Head of caudate nucleus (tissue), 42 donors: ENCODE results near the gene CSMD2.
A peak's percentile ranks its signal among the peaks of the same experiment; 100 is the strongest.

Experiments used
- DNase-seq, 42 donors: peaks; one replicate each; pipeline versions ENCODE4 v3.0.0 to v3.0.0-alpha.2; 2020 to 2021; ENCODE audit warnings: mixed read lengths in 7 of 42
- intact Hi-C: fragments of 100-400 bp; cut with DNase I; formaldehyde crosslinking; loops from one replicate; pipeline ENCODE4 v1.15.0; 2022

The CSMD2 gene

GRCh38 chr1:33727310-33727709 lies 437.7 kb downstream of the CSMD2 start:
- peak in 1 of 42 donors; percentile 31 for DNase-seq
- intact Hi-C loops: no loop called here

- intact Hi-C loops: no loop called here
Observed at GRCh38 chr1:33726274-33726804, 438.7 kb downstream of the CSMD2 start.

GRCh38 chr1:33725556-33726160 lies 439.4 kb downstream of the CSMD2 start:
- peak in 1 of 42 donors; percentile 17 for DNase-seq
- intact Hi-C loops: no loop called here

More at GRCh38 chr1:33726274-33726804, 438.7 kb downstream of the CSMD2 start:
- DNase-seq: peak in 1 of 42 donors; percentile 27

GRCh38 chr1:33725037-33725436 lies 440.0 kb downstream of the CSMD2 start:
- DNase-seq: peak in 1 of 42 donors; percentile 14
- intact Hi-C loops: no loop called here

- intact Hi-C loops: no loop called here
- peak in 1 of 42 donors; percentile 21 for DNase-seq
Observed at GRCh38 chr1:33724348-33724747, 440.7 kb downstream of the CSMD2 start.

GRCh38 chr1:33723251-33723650 lies 441.8 kb downstream of the CSMD2 start:
- DNase-seq: peak in 1 of 42 donors; percentile 36
- intact Hi-C loops: no loop called here

GRCh38 chr1:33721301-33721815 lies 443.7 kb downstream of the CSMD2 start:
- intact Hi-C loops: no loop called here
- peak in 1 of 42 donors; percentile 31 for DNase-seq

GRCh38 chr1:33719771-33720670 lies 445.0 kb downstream of the CSMD2 start:
- DNase-seq: peak in 1 of 42 donors; percentile 27
- intact Hi-C loops: no loop called here

GRCh38 chr1:33719326-33719725 lies 445.7 kb downstream of the CSMD2 start:
- no peak for DNase-seq
- intact Hi-C loops: no loop called here

- intact Hi-C loops: no loop called here
- DNase-seq: no peak
Observed at GRCh38 chr1:33718186-33718585, 446.8 kb downstream of the CSMD2 start.

- peak in 1 of 42 donors; percentile 13 for DNase-seq
- intact Hi-C loops: no loop called here
Observed at GRCh38 chr1:33716976-33717688, 447.9 kb downstream of the CSMD2 start.

- peak in 1 of 42 donors; percentile 33 for DNase-seq
Observed at GRCh38 chr1:33715195-33715811, 449.7 kb downstream of the CSMD2 start.

GRCh38 chr1:33714421-33714820 lies 450.6 kb downstream of the CSMD2 start:
- DNase-seq: peak in 1 of 42 donors; percentile 12
- intact Hi-C loops: no loop called here

More at GRCh38 chr1:33715195-33715811, 449.7 kb downstream of the CSMD2 start:
- intact Hi-C loops: no loop called here

GRCh38 chr1:33713058-33713877 lies 451.8 kb downstream of the CSMD2 start:
- DNase-seq: peak in 1 of 42 donors; percentile 40
- intact Hi-C loops: no loop called here

- intact Hi-C loops: no loop called here
- peak in 1 of 42 donors; percentile 29 for DNase-seq
Observed at GRCh38 chr1:33712186-33712585, 452.8 kb downstream of the CSMD2 start.

GRCh38 chr1:33711511-33711910 lies 453.5 kb downstream of the CSMD2 start:
- intact Hi-C loops: no loop called here
- peak in 1 of 42 donors; percentile 34 for DNase-seq

GRCh38 chr1:33710967-33711366 lies 454.1 kb downstream of the CSMD2 start:
- DNase-seq: peak in 1 of 42 donors; percentile 16
- intact Hi-C loops: no loop called here
